VCaP (cell line): Measurements from ENCODE around the gene ARRB1.

Source experiments
- H3K27ac ChIP-seq: fragments of 450-650 bp; 2 replicates; pipeline ENCODE4 v1.5.1; 2017
- TF ChIP-seq, protein P1 (sequence below): fragments of 450-650 bp; conservative IDR thresholded peaks from 2 replicates; pipeline ENCODE4 v1.5.1; 2017; ENCODE audit warnings: mild to moderate bottlenecking, moderate library complexity

The ARRB1 gene

DNA sequence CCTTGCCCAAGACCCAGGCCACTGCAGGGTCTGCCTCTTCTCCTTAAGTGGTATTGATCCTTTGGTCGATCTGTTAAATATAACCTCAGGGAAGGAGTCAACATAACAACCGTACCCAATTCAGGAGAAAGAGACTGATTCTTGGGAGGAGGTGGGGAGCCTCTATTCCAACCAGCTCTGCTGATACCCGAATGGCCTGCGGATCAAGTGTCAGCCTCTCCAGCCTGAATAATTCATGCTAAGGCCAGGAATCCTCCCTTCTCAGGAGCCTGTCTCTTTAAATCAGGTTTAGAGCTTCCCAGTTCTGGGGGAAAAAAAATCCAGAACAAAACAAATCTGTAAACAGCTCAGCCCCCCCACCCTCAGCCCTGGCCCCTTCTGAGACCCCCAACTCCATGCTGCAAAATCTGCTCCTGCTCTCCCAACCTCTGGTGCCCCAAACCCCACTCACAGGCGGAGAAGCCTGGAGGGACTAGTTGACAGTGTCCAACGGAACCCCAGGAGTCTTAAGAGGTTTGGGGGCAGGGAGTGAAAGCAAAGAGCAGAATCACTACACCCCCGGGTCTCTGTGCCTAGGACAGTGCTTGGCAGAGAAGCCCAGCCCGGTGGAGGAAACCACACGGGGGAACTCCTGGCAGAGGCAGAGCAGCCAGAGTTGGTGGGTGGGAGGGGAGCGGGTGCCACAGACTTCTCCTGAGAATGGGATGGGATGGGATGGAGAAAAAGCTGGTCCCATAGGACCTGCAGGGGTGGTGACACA, 111.8 kb downstream of the ARRB1 start:
- no peak overlapping the region; the same call in 1 of the 2 replicates for H3K27ac ChIP-seq
- TF ChIP-seq, protein P1, sequence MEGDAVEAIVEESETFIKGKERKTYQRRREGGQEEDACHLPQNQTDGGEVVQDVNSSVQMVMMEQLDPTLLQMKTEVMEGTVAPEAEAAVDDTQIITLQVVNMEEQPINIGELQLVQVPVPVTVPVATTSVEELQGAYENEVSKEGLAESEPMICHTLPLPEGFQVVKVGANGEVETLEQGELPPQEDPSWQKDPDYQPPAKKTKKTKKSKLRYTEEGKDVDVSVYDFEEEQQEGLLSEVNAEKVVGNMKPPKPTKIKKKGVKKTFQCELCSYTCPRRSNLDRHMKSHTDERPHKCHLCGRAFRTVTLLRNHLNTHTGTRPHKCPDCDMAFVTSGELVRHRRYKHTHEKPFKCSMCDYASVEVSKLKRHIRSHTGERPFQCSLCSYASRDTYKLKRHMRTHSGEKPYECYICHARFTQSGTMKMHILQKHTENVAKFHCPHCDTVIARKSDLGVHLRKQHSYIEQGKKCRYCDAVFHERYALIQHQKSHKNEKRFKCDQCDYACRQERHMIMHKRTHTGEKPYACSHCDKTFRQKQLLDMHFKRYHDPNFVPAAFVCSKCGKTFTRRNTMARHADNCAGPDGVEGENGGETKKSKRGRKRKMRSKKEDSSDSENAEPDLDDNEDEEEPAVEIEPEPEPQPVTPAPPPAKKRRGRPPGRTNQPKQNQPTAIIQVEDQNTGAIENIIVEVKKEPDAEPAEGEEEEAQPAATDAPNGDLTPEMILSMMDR, result no peak

DNA sequence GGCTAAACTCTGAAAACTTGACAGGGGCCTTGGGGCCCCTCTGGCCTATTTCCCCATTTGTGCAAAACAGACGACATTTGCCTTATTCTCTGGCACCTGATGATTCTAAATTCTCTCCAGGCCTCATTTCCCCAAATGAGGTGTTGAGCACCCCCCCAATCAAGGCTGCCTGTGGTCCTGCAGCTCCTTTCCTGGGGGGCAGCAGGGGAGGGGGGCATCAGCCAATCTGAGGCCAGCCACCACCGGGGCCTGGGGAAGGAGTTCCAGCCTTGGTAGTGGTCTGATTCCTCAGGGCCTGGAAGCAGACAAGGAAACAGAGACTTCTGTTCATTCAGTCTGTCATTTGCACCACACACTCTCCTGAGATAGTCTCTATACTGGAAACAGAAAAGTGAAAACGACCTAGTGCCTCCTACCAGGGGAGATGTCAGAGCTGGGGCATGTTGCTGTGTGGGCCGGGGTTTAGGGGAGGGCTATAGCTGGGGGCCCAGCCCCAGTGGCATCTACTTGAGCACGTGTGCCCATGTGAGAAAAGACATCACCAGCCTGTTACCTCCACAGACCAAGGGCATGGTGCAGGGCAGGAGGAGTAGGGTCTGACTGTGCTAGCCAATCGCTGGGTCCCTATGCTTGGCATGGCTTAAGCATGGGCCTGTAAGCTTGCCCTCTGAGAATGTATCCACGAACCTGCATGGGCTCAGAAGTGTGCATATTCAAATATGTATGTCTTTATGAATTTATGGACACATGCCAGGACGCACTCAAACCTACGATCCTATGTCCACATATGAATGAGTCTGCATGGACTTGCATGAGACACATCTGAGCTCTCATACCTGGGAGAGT, 112.6 kb downstream of the ARRB1 start:
- TF ChIP-seq, protein P1, result no peak
- no peak overlapping the region for H3K27ac ChIP-seq

DNA sequence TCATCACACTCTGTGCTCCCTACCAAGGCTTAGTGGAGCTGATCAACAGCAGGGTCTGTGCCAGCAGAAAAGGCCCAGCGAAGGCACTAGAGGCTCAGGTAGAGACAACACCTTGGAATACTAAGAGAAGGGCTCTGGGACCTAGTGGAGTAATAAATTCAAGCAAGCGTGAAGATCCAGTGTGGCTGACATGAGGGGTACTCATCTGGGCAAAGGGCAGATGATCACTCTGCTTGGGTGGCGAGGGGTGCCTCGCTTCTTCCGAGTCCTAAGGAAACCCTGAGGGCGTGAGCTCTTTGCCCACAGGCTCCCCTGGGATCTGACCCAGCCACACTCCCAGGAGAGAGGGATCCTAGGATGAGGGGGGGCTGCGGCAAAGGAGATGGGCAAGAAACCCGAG, 114.4 kb downstream of the ARRB1 start:
- TF ChIP-seq, protein P1, result no peak

DNA sequence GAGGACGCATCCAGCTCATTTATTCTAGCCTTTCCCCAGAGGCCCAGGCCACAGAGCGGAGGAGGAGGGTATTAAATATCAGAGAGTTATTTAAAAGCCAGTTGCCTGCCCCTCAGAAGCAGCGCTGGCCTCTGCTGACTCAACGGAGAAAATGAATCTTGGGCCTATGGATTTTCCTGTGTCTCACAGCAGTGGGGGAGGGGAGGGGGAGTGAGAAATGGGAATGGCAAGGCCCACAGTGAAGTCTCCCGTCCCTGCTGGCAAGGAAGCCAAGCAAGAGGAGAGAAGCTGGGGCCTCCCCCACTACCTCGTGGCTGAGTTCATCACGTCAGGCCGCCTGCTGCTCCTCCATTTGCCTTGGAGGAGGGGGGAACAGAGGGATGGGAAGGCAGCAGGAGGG, 115.4 kb downstream of the ARRB1 start:
- H3K27ac ChIP-seq, result no peak overlapping the region
- TF ChIP-seq, protein P1, result no peak

More for the DNA sequence above, 114.4 kb downstream of the ARRB1 start:
- H3K27ac ChIP-seq, result no peak overlapping the region

DNA sequence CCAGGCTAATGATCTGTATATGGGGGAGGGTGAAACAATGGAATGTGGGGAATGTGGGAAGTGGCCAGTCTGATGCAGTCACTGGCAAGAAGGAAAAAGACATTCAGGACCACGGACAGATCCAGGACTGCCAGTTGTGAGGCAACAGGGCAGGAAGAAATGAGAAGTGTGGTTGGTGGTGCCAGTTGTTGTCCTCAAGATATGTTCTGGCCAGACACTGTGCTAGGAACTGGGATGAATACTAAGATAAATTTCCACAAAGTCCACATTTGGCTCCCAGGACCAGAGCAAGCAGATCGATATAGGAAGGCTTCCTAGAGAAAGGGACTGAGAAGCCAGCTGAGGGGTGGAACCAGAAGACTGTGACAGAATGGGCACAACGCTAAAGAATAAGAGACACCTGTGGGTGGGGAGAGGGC, 117.7 kb downstream of the ARRB1 start:
- no peak overlapping the region for H3K27ac ChIP-seq
- TF ChIP-seq, protein P1, result no peak

DNA sequence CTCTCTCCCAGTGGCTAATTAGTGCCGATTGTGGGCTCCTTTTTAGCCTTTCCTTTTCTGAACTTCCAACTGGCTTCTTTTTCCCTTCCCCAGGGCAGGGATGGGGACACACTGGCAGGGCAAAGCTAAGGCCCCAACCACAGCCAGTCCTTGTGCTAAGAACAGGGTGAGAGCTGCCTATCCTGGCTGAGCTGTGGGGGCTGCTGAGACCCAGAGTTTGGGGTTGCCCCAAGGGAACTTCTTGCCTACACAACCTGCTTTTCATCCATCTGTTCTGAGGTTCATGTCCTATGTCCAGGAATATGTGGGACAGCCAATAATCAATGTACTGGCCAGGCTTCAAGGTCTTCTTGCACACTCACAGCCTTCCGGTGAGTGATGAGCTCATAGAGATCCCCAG, 120.8 kb downstream of the ARRB1 start:
- TF ChIP-seq, protein P1, result no peak
- no peak overlapping the region for H3K27ac ChIP-seq

DNA sequence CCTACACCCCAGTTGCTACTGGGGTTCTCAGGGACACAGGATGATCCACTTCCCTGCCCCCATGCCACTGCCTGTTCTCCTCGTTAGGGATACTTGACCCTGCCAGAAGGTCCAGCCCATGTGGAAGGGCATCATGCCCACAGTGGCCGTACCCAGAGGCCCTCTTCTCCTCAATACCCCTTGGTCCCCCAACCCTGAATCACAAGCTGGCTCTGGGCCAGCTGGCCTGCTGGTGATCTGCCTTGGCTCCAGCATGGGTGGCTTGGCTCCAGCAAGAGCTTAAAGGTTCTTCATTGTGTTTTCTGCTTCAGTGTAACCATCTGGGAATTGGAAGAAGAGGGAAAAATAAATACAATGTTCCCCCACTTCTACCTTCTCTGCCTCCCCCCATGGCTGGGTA, 122.0 kb downstream of the ARRB1 start:
- TF ChIP-seq, protein P1, result no peak
- no peak overlapping the region for H3K27ac ChIP-seq
